ENCODE data around the gene RGS3. TPM values are rescaled to one million over a fixed set of nuclear protein-coding genes. Genes with fewer than 3 reads are reported as not detected.
"Not testable (repeated sequence)": the region's sequence is repeated elsewhere in the genome, so short reads cannot be mapped to it uniquely, and the experiment has no call there.

Gene RGS3
- 65.8 and 75.3 TPM in 2 replicates for total RNA-seq (2014; rRNA removed; shearing (Covaris generic))

DNA sequence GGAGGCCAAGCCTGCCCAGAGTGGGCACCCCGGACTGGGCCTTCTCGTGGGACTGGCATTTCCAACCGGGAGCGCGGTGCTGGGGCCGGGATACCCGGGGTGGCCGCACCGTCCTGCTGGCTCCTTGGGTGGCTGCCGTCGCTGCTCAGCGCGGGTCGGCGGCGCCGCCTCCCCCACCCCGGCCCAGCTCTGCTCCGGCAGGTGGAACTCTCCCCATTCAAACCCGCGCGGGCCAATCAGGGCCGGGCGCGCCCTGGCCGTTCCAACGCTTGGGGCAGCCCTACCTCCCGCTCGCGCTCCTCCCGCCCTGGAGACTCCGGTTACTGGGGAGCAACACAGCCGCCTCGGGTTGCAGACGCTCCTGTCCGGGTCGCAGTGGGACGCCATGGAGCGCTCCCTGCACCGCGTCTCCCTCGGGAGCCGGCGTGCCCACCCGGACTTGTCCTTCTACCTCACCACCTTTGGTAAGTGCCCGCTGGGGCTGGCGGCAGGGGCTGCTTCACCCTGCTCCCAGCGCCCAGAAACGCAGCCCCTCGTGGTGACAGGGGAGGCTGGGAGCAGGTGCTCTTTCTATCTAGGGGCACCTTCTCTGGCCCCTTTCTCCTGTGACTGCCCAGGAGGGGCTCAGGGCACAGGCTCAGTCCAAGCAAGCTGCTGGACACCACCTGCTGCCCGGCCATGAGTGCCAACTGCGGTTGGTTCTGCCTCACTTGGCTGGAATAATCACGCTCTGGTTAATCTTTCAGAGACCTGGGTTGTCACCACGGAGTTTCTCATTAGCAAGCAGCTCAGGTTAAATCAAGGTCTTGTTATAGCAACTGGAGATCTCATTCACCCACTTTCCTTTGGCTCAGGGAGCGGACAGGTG, at the start of gene RGS3:
TSS of gene RGS3 (plus strand) at position 310 of the 868 bp plus-strand sequence. CDS start at position 386, 76 bp downstream.
- DNase-seq (ENCODE audit: low spot score), result no peak

DNA sequence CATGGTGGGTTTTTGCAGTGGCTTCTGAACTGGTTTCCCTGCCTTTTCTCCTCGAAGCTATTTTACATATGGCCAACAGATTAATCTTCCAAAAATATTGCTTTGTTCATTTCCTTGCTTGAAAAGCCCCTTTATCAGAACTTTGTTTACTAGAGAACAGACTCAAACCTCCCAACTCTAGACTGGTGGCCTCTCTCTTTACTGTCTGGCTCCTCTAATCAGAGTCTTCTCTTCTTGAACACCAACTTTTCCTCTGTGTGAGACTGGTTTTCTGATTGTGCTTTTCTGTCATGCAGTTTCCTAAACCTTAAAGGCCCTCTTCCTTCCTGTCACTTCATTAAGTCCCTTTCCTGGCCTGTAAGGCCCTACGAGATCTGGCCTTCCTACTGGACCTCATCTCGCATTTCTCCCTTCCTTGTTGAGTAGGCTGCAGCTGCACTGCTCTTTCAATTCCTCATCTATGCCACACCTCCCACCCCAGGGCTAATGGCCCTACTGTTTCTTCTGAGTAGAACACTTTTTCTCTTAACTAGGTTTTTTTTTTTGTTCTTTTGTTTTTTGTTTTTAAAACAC, 47.3 kb upstream of the RGS3 start:
- DNase-seq (ENCODE audit: low spot score), result no peak

DNA sequence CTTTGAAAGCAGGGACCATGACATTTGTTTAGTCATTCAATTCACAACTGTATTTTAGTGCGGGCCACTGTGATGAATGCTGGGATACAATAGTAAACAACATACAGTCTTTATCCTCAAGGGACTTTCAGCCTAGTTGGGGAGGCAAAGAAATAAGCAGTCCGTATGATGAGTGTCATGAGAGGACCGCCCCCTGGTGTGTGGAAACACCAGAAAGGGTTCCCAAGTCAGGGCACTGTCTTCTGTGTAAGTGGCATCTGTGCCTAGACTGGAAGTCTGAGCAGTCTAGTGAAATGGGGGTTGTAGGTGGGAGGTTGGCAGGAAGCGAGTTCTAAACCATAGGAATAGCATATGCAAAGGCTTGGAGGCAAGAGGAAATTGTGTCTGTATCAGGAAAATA, 46.2 kb upstream of the RGS3 start:
- DNase-seq (ENCODE audit: low spot score), result no peak

DNA sequence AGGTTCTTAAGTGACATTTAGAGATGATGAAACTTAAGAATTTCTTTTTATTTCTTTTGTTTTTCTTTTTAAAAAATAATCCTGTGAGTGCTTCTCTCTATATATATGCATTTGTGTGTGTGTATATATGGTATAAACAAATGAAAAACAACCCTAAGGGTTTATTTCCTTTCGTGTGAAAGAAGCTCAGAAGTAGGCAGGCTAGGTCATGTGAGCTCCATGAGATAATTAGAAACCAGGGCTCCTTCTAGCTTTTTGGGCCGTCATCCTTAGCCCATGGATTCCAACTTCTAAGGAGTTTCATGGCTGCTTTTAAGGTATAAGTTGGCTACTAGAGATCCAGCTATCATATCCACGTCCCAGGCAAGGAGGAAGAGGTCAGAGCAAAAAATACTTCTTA, 41.8 kb upstream of the RGS3 start:
- no peak for DNase-seq (ENCODE audit: low spot score)

DNA sequence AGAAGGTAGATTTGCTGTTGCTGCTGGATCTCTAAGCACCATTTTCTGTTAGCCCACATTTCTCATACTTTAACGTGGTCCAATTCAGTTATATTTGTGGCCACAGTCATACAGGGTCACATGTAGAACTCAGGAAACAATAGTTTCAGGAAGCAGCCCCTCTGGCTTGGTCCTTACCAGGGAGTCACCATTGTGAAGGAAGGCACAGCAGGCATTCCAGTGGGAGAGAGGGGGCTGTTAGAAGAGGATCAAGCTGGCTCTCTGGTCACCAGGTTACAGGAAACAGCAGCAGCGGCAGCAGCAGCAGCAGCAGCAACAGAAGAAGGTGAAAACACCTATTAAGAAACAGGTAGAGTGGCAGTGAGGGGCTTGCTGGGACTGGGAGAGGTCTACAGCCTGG, 38.5 kb upstream of the RGS3 start:
- no peak for DNase-seq (ENCODE audit: low spot score)

DNA sequence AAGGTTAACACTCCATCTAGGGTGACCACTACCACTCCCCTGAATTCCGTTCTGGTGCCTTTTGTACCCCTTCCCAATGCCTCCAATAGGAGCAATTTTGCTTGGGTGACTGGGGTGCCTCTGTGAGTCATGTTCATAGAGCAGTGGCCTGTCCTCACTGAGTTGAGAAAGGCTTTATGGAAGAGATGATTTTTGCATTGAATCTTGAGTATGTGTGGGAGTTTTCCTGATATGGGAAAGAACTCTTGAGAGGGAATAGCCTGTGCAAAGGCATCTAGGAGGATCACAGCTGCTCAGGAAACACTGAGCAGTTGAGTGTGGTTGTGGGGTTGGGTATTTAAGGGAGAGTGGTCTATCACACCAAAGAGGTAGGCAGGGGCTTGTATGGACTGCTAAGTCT, 36.8 kb upstream of the RGS3 start:
- DNase-seq (ENCODE audit: low spot score), result no peak

DNA sequence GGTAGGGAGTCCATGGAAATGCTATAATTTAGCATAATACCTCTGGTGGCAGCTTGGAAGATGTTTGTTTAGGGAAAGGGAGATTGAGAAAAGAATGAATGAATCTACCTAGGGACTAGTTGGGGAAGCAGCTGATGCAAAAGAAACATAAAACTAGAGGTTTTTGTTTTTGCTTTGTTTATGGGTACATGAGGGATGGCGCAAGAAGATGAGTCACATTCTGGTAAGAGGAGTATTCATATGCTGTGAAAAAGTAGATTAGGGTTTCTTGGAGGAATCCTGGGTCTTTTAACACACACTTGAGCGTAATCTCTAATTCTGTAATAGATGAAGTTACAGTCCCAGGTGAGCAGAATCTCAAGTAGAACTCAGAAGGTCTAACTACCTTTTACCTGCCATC, 35.9 kb upstream of the RGS3 start:
- no peak for DNase-seq (ENCODE audit: low spot score)

DNA sequence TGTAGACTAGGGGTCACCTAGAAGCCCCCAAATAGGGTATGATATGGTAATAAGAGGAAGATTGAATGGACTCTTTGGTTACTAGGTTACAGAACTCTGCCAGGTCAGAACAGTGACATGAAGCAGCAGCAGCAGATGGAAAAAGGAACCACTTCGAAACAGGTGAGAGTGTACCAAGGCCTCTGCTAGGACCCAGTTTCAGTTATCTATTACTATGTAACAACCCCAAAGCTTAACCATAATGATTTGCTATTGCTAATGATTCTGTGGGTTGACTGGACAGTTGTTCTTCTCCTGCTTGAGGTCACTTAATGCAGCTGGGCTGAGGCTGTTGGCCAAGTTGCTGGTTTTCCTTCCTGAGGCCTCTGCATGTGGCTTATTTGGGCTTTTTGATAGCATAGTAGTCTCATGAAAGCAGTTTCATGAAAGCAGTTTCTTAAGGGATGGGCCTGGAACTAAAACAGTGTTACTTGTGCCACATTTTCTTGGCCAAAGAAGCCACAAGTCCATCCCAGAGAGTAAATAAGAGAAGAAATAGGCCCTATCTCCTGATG, 35.4 kb upstream of the RGS3 start:
- no peak for DNase-seq (ENCODE audit: low spot score)

DNA sequence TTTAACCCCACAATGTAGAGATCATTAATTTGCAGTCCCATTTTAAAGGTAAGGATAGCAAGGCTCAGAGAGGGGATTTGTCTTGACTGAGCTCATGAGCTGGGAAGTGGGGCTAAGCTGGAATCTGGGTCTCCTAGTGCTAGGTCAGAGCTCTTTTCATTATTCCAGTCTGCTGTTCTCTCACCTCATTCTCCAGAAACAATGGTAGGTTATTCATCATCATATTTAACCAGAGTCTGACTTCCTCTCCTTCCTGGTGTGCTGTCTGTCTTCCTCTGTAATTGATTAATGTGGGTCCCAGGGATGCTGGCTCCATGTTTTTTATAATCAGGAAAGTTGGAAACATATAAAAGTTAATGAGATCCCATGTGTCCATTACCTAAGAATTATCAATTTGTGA, 32.3 kb upstream of the RGS3 start:
- DNase-seq (ENCODE audit: low spot score), result no peak

DNA sequence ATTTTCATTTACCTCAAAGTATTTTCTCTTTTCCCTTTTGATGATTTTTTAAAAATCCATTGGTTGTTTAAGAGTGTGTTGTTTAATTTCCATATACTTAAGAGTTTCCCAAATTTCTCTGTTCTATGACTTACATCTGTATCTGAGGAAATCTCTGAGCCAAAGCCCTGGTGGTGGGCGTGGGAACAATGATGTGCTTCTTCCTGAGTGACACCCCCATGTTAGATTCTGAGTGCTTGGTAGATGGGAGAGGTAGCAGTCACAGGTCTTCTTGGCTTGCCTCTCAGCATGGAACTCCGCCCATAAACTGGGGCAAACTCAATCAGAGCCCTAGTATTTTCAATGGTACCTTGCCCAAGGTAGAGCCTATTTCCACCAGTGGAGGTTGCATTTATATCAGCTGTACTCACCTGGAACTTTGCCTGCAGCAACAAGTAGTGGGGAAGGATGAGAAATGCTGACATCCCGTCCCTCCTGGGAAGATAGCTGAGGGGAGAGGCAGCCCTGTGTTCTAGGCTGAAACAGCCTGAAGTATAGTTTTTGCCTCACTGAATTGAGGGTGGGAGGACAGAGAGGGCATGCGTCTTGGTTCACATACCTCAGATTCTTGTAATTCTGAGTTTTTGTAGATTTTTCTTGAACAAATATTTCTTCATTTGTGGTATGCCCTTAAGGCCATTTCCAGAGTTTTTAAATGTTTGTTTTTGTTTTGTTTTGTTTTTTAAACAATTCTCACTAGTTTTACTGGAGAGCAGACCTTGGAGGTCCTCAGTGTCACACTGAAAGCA, 26.6 kb upstream of the RGS3 start:
- no peak for DNase-seq (ENCODE audit: low spot score)

DNA sequence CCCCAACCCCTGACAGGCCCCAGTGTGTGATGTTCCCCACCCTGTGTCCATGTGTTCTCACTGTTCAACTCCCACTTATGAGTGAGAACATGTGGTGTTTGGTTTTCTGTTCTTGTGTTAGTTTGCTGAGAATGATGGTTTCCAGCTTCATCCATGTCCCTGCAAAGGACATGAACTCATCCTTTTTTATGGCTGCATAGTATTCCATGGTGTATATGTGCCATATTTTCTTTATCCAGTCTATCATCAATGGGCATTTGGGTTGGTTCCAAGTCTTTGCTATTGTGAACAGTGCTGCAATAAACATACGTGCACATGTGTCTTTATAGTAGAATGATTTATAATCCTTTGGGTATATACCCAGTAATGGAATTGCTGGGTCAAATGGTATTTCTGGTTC, 25.8 kb upstream of the RGS3 start:
- DNase-seq (ENCODE audit: low spot score), result not testable (repeated sequence)

DNA sequence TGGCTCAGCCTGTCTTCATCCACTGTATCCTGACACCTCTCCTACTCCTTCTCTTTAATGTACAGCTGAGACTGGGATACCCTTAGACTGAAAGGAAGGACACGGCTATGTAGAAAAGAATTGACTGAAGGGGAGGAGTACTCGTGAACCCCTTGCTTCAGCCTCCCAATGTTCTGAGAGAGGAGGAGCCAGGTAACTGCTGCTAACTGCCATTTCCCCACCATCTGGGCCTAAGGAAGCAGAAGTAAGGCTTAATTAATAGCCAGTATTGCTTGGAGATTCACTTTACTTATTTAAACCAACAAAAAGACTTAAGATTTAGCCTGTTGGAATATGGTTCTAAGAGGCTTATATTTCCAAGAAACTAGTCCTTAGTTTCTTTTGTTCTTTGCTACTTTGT, 18.8 kb upstream of the RGS3 start:
- no peak for DNase-seq (ENCODE audit: low spot score)

DNA sequence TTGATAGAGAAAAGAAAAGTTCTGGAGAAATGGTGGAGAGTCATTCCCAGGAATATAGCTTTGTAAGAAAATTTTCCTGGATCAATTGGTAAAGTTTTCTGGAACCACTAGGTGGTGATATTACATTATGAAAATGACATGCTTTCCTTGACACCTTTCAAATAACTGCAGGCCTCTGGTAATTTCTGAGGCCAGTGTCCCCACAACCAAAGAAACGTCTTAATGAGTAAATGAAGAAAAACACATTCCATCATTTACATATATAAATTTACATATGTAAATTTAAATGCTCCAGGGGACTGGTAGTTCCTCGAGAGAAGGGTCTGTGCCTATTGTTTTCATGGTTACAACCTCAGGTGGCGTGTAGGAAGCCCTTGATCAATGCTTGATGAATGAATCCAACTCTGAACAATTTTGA, 17.2 kb upstream of the RGS3 start:
- peak; percentile 49 for DNase-seq (ENCODE audit: low spot score)

DNA sequence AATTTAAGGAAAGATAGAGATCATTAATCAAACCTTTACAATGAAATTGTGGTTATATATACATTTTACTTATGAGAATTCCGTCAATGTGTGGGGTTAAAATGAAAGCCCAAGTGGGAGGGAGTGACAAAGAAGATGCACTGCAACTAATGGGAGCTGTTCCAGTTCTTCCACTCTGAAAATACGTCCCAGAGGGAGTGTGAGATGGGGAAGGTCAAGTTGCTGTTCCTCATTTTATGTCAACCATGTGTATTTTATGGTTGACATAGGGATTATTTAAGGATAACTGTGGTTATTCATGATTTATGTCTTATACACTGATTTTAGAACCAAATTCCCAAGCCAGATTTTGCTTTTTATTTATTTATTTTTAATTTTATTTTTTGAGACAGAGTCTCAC, 14.2 kb upstream of the RGS3 start:
- DNase-seq (ENCODE audit: low spot score), result no peak

DNA sequence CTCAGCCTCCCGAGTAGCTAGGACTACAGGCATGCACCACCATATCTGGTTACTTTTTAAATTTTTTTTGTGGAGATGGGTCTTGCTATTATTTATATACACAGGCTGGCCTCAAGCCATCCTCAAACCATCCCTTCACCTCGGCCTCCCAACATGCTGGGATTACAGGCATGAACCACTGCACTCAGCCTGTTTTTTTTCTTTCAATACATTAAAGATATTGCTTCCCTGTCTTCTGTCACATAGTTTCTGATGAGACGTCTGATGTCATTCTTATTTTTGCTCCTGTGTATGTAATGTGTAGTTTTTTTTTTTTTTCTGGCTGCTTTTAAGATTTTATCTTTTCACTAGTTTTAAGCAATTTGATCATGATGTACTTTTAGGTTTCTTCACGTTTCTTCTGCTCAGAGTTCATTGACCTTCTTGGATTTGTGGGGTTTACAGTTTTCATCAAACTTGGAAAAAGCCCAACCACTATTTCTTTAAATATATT, 11.4 kb upstream of the RGS3 start:
- DNase-seq (ENCODE audit: low spot score), result no peak

DNA sequence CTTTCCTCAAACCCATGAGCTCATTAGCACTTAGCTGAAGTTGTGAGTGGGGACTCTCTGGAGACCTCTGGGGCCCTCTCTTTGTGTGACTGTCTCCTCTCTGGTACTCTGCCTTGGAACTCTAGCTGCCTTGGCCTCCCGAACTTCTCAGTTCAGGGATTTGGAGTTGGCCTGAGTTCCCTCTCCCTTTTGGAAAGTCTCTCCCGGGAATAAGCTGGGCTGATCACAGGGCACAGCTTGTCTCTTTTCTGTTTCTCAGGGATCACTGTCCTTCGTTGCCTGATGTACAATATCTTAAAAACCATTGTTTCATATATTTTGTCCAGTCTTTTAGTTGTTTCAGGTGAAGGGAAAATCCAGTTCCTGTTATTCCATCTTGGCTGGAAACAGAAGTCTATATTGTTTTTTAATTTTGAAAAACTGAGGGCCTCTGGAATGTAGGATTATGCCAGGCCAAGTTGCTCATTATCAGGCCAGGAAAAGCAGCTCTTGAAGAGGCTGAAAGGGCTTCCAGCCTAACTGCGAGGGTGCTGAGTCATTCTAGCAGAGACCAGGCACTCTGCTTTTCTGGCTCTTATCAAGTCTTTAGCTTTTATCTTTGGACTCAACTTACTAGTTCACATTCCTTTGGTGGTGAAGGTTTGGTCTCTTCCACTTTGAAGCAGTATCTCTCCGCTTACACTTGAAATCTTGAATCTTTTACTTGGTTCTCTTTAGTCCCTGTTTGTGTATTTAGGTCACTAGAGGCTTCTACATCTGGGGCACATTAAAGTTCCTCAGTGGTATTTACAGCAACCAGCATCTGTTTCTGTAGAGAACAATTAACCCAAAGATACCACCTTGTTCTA, 8.4 kb upstream of the RGS3 start:
- peak; percentile 75 for DNase-seq (ENCODE audit: low spot score)

DNA sequence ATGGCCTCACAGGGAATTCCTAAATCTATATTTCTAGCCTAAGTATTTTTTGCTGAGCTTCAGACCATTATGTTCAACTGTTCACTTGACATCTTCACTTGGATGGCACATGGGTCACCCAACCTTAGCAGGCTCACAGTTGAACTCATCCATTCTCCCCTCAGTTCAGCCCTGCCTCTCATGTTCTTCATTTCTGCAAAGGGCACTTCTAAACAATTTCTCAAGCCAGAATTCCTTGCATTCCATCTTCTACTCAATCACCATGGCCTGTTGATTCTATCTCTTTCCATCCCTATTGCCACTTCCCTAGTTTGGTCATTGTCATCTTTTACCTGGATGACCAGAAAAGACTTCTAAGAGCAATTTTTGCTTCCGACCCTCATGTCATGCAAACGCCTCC, 7.3 kb upstream of the RGS3 start:
- DNase-seq (ENCODE audit: low spot score), result no peak

DNA sequence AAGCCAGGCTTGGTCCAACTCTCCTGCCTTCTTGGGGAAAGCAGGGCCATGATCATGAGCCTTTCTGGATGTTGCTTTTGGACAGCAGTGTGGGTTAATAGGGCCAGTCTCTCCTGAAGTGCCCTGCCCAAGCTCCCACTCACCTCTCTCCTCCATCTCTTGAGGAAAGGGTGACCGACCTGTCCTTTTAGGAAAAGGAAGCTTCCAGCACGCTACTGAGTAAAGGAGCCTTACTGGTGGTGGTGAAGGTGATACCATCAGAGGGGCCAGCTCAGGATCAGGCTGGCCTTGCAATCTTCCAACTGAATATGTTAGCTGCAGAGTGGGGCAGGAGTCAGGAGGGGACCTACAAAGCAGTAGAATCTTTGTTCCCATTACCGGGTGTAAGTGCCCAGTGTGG, 2.2 kb upstream of the RGS3 start:
- no peak for DNase-seq (ENCODE audit: low spot score)

DNA sequence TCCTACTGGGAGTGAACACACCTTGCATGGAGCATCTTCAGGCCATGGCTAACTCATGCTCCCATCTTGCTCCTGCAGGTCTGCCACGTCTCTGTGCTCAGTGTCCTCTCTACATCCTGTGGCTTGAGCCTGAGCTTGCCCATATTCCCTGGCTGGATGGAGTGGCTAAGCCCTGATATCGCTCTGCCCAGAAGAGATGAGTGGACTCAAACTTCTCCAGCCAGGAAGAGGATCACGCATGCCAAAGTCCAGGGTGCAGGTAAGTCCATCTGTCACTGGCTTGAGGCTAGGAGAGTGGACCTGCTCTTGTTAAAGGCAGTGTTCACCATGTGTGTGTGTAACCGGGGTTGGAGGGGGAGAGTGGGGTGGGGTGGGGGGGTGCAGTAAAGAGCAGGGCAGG, 1.6 kb upstream of the RGS3 start:
- no peak for DNase-seq (ENCODE audit: low spot score)

DNA sequence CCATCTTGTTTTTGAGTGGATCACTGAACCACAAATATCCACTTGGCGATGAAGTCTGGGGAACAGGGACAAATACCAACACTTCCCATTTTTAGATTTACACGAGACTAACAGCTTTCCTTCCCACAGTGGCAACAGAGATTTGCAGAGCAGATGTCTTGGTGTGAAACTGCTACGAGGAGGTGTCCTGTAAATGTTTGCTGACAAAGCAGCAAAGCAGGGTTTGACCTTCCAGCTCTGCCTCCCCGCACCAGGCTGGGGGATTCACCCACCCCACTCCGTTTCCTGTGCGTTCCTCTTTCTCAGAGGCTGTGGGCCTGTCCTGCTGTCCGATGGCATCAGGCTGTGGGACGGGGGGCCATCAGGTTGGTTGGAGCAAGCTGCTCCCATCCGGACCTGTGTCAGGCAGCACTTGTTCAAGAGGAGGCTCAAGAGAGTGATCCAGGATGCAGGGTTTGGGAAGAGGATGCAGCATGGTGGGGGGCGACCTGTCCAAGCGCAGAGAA, 693 bp upstream of the RGS3 start:
- no peak for DNase-seq (ENCODE audit: low spot score)

DNA sequence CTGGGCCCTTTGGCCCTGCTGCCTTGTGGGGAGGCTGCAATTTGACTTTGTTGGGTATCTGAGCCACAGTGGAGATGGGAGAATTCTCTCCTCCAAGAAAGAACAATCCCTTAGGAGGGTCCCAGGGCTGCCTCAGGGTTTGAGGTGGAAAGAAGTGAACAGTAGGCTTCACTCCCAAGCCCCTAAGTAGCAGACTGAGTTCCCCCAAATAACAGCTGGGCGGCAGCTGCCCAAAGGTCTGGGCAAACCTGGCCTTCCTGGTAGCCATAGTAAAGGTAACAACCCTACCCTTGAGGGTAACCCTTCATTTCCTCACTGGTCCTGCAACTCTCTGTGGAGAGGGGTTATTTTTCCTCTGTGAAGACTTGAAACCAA, 746 bp downstream of the RGS3 start:
- no peak for DNase-seq (ENCODE audit: low spot score)
